Stimulated activated CD8-positive, alpha-beta memory T cell treated with anti-CD3 and anti-CD28 coated beads, Interleukin-12 subunit alpha, Interleukin-12 subunit beta, amount 100 ng/mL, for 24 hours (primary cell): ENCODE measurements around the gene AFG1L.
A peak's percentile ranks its signal among the peaks of the same experiment; 100 is the strongest.
"Not testable (repeated sequence)": the region's sequence is repeated elsewhere in the genome, so short reads cannot be mapped to it uniquely, and the experiment has no call there.

Experiments used
- DNase-seq: peaks from one replicate; pipeline ENCODE4 v3.0.0-alpha.2; 2020; ENCODE audit errors: extremely low read depth

Gene AFG1L

DNA sequence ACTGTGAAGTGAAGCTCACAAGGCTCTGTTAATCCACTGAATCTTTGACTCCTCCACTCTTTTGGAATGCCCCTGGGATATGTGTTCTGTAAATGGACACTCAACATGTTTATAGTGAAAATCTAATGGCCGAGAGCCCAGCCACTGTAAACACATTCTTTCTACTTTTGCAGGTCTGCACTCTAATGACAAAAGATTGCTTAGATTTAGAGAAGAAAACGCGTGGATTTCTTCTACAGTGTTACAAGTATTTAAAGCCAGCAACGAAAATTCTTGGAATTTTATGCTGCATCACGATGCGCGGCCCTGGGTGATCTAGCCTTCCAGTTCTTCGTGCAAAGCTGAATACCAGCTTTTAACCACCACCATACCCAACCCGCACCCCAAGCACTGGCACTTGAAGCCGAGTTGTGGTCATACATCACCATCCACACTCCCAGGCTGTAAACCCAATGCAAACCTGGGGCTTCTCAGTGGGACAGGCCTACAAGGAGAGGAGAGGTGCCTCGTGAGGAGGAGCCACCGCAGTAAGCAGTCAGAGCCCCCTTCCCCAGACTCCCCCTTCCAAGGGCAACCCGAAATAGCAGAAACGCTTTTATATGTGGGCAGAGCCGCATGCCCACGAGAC is 262.1 kb downstream of the AFG1L start:
- DNase-seq: no peak

DNA sequence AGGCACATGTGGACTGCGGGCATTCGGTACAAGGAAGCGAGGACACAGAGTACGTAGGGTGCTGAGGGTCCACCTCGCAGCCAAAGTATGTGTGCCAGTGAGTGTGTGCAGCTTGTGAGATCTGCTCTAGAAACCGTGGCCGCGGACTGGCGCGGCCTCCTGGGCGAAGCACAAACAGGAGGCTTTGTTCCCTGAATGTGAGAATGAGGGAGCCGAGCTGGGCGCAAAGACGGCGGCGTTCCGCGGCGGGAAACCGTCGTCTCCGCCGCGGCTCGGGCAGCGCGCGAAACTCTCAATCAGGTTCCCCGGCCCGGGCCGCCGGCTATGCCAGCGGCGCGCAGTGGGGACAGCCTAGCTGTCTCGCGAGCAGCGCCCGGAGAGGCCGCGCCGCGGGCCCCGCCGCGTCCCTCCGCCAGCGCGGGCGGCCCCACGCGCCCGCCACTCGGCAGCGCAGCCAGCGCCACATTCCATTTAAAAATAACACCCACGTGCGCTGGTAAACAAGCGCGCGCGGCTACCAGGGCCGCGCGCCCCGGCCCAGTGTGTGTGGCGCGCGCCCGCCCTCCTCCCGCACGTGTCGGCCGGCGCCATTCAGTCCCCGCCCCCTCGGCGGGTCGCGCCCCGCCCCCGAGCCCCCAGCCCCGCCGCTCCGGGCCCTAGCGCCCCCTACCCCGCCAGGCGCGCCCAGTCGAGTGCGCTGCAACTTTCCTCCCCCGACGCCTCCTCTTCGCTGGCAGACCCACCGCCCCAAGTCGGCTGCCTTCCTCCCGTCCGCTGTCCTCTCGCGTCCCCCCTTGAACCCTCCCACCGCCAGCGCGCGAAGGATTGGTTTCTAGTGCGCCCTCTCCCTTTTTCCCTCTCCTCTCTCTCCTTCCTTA is 262.9 kb downstream of the AFG1L start:
- DNase-seq: peak; percentile 51

DNA sequence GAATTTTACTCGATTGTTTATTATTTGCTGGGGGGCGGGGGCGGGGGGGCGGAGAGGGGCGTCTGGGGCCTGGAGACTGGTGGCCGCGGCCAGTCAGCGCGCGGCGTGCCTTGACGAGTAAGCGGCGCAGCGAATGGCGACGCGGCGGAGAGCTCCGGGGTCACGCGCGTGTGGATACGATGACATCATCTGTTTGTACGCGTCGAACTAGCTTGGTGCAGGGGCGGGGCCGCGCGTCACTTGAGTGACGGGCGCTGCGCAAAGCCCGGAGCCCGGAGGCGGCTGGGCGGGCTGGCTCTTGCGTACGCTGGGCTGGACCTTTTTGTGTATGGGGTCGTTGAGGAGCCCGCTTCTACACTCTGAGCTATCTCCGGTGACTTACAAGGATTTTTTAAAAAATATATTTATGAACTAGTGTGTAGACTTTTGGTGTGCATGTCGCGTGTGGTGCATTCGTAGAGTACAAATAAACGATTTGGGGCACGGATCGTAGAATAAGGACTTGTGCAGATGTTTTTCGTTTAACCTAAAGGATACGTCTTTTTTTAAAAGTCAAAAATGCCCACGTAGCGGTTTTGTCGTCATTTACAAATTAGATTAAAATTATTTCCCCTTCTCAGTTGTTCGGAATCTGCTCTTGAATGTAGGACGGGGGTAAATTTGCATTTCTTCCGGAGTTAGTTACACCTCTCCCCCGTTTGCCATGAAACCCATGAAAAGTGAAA is 263.7 kb downstream of the AFG1L start:
- DNase-seq: peak; percentile 89

DNA sequence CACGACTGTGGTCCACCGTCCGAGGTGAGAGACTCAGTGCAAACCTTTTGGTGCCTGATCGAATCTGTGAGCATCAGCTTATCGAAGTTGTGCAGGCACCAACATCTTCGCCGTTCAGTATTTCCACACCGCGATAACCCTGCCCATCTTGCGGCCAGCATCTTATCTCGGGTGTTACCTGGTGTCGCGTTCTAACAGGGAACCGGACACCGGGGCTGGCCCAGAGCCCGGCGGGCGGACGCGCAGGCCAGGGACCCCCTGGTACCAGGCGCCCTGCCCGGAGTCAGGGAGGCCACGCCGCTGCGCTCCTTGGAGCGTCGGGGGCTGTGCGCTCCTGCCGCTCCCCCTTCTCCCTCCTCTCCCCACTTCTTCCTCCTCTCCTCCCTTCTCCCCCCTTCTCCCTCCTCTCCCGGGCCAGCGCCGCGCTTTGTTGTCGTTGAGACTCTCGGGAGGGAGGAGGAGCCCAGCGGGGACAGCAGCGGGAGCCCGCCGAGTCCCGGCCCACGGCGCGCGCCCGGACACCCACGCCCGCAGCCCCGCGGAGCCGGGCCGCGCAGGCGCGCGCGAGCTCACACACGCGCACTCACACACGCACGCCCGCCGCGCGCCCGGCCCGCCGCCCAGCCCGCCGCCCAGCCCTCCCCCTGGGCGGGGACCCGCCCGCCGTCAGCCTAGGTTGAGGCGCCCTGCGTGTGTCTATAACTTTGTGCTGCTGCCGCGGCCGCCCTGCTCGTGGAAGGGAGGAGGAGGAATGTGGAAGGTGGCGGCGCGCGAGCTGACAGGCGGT is 264.4 kb downstream of the AFG1L start:
- DNase-seq: peak; percentile 63

DNA sequence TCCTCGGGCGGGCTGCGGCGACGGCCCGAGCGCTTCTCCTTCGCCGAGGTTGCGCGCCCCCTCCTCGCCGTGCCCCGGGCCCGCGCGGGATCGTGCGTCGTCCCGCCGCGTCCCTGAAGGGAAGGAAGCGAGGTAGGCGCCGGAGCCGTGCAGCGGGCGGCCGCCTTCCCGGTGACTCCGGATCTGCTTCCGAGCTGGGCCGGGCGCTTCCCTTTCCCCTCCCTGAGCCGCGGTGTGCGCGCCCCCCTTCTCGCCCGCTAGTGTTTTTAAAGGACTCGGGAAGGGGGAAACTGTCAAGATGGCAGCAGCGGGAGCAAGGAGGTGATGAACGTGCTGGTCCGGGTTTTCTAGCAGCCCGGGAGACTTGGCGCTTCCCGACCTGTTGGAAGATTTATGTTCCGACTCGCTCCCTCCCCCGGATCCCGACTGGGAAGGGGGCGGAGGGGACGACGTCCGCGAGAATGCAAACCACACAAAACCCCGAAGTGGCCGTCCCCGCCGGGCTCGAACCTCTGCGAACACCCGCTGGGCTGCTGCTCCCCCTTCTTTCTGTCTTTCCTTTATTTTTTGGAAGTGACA is 265.1 kb downstream of the AFG1L start:
- no peak for DNase-seq

DNA sequence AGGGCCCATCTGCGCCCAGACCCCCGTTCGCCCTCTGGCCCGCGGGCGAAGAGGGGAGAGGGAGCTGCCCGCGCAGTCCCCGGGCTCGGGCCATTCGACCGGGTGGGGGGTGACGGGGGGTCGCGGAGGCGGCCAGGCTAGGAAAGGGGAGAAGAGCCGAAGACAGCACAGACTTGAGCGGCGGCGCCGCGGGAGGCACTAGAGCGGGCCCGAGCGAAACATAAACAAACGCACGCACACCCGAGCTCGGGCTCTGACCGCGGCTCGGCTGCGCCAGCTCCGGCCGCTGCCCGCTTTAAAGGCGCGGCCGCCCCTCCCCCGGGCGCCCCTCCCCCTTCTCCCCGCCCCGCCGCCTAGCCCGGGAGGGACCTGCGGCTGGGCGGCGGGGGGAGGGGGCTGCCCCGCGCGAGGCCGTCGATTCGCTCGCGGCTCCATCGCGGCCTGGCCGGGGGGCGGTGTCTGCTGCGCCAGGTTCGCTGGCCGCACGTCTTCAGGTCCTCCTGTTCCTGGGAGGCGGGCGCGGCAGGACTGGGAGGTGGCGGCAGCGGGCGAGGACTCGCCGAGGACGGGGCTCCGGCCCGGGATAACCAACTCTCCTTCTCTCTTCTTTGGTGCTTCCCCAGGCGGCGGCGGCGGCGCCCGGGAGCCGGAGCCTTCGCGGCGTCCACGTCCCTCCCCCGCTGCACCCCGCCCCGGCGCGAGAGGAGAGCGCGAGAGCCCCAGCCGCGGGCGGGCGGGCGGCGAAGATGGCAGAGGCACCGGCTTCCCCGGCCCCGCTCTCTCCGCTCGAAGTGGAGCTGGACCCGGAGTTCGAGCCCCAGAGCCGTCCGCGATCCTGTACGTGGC is 265.8 kb downstream of the AFG1L start, which contains the start of gene FOXO3:
TSS of gene FOXO3 (plus strand) at position 455 of the 846 bp plus-strand sequence. CDS start at position 747, 292 bp downstream.
- DNase-seq: no peak

DNA sequence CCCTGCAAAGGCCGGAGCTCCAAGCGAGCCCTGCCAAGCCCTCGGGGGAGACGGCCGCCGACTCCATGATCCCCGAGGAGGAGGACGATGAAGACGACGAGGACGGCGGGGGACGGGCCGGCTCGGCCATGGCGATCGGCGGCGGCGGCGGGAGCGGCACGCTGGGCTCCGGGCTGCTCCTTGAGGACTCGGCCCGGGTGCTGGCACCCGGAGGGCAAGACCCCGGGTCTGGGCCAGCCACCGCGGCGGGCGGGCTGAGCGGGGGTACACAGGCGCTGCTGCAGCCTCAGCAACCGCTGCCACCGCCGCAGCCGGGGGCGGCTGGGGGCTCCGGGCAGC is 266.4 kb downstream of the AFG1L start:
- not testable (repeated sequence) for DNase-seq

DNA sequence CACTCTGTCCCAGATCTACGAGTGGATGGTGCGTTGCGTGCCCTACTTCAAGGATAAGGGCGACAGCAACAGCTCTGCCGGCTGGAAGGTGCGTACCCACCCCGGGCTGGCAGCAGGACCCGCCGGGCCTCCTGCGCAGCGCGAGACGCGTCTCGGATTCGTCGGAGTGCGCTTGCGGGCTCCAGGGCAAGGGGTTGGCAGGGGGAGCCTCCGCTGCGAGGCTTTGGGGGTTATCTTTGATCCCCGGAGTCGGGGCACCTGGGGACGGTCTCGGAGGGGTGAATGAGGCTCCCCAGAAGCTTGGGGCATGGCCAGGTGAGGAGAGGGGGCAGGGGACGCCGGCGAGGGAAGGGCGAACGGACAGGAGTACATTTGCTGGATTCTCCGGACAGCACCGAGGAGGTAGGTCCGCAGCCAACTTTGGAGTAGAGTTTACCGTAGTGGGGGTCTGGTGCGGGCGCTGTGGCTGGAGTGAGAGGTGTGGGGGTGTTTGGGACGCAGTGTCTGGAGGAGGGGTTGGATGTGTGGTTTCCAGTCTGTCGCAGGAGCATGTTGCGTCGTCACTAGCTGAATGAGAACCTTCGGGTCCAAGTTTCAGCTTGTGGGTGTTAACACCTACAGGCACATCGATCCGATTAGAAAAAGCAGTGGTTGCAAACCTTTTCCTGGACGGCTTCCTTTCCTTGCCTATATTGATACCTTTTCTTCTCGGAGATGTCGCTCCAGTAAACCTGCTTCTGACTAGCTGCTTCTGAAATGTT is 267.1 kb downstream of the AFG1L start:
- DNase-seq: no peak

DNA sequence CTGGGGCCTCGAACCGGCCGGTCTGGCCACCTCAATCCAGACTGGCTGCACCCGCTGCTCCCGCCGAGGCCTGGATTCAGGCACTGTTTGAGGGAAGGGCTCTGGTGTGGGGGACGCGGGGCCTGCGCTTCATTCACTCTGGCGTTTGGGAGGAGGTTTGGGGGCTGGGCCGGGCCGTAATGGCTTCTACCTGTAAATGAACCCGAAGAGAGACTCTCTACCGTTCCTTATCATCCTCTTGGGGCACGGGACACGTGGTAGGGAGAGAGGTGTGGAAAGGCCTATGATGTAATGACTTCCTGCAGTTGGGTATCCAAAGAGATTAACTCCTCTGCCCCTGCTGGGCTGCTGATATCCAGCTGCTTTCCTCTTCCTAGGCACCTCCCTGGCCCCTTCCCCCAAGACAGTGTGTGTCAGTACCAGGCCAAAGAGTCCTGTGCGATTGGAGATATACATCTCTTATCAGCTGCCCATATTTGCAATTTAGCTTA is 267.7 kb downstream of the AFG1L start:
- DNase-seq: no peak

DNA sequence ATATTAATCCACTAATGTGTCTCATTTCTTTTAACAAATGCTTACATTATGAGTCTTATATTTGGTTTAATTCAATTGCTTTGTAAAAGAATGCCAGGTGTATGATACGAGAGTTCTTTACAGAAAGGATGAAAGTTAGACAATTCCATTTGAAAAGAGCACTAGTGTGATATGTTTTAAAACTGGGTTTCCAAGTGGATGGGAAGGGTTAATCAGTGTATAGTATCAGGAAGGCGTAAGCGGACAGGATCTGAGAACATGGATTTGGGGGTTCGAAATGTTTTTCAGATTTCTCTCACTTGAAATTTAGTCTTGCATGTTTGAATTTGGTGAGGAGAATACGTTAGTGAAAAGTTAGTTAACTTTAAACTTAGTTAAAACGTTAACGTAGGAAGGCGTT is 268.4 kb downstream of the AFG1L start:
- DNase-seq: no peak

DNA sequence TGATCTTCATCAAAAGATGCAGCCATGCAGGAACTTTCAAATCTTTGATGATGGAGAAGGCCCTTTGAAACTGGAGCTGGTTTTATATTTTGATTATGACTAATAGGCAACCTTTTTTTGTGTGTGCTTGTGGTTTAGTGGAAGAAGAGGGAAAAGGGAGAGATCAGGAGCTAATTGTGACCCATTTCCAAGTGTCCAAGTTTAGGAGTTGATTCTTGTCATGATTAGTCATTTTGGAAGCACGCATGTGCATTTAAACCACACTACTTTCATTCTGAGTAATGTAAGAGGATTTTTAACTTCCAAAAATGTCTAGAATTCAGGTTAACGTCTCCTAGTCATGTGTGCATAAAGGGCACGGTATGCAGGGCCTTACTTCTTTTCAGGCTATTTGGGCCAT is 269.3 kb downstream of the AFG1L start:
- DNase-seq: no peak

DNA sequence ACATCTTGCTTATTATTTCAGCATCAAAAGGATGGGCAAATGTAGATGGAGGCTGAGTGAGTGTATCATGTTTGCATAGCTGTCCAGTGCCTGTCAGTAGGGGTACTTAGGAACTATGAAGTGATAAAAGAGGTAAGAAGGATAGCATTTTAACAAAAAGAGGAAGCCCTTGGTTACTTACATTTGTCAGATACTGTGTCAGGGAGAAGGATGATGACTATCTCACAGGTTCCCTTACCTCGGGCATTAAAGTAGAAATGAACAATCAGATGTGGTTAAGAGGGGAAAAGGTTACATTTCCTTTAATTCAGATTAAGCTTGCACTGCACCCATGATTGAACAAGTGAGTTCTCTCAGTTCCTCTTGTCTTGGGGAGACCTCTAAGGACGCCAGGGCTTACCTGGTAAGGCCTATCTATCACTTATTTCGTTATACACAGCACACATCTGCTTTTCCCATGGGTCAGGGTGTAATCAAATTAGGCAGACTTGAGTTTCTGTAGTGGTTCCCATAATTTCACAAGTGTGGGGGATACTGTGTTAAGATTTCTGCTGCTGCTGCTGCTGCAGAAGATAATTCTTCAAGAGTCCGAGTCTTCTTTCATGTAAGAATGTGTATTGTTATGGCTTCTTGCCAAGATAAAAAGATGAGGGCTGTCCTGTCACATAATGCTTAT is 270.4 kb downstream of the AFG1L start:
- no peak for DNase-seq

DNA sequence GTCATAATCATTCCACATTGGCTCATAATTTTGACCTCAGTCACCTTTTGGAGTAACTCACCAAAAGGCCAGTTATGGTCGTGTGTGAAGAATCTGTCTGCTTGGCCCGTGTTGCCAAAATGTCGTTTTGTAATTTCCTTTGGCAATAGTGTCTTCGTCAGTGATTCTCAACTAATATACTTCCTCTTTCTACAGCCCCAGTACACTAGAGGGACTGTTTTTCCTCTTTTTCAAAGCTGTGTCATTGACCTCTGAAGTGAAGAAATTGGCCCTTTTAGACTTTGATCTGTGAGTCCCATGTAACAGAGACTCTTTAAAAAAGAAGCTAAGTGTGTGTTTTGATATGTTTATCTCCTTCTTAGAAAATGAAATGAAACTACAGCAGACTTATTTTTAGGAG is 271.0 kb downstream of the AFG1L start:
- no peak for DNase-seq

DNA sequence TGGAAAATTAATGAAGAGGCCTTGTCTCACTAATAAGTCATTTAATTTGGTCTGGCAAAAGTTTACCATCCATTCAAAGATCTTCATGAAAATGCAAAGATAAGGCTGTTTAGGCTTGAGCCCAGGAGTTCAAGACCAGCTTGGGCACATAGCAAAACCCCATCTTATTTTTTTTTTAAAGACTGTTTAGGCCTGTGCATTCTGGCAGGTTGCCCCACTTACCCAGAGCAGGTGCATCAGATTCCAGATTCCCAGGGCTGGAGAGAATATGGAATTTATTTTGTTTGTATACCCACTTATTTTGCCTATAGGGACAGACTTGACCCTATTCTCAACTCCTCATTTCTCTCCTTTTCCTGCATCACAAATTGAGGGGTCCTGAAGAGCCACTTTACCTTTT is 271.6 kb downstream of the AFG1L start:
- no peak for DNase-seq

DNA sequence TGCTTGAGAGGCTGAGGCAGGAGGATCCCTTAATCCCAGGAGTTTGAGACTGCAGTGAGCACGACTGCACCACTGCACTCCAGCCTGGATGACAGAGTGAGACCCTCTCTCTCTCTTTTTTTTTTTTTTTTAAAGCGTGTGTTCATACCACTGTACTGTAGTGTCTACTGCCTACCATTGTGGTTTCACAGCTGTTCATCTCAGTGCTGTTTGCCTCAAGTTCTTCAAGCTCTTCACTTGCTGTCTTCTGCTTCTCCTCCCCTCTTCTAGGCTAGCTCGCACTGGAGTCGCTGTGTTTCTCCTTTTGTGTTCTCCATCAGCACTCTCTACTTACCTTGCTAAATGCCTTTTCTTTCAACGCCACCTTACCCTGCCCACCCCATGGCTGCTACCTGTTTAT is 273.2 kb downstream of the AFG1L start:
- DNase-seq: no peak

DNA sequence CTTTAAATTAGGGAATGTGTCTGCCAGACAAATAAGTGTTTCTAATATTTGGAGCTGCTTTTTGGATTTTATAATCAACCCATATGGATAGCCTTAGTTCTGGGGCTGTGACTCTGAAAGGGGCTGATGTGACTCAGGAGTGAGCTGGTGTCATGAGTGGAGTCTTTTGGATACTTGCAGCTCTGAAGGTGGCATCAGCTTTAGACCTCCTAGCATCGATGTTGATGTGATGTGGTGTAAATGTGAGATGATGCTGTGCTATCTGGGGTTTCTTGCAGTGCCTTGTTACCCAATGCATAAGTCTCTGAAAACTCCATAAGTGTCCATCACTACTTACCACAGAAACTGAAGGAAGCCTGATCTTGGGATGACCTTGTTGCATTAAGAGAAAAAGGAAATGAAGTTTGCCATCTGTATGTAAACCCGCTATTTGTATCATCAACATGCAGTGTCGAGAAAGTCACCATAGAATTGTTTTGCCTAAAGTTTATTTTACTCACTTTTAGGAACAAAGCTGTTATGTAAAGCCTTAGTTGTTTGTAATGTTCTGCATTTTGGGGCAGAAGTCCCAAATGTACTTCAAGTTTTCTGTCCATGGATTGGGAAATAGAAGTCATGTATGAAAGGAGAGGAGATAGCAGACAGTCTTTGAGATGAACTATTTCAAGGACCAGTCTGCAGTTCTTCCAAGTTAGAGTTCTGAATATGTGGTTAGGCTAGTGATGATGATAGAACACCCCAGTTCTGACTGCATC is 273.9 kb downstream of the AFG1L start:
- no peak for DNase-seq

DNA sequence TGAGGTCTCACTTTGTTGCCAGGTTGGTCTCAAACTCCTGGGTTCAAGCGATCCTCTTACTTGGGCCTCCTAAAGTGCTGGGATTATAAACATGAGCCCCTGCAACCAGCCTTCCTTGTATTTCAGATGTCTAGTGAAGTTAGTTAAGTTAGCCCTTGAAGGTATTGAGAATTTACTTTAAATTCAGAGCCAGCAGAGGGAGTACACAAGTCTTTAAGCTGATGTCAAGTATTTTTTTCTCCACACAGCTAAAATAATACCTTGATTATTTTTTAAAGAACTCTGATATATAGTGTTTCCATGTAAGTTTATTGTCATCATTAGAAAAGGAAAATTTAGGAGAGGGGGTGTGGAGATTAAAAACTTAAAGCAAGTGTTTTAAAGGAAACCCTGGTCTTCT is 275.7 kb downstream of the AFG1L start:
- no peak for DNase-seq

DNA sequence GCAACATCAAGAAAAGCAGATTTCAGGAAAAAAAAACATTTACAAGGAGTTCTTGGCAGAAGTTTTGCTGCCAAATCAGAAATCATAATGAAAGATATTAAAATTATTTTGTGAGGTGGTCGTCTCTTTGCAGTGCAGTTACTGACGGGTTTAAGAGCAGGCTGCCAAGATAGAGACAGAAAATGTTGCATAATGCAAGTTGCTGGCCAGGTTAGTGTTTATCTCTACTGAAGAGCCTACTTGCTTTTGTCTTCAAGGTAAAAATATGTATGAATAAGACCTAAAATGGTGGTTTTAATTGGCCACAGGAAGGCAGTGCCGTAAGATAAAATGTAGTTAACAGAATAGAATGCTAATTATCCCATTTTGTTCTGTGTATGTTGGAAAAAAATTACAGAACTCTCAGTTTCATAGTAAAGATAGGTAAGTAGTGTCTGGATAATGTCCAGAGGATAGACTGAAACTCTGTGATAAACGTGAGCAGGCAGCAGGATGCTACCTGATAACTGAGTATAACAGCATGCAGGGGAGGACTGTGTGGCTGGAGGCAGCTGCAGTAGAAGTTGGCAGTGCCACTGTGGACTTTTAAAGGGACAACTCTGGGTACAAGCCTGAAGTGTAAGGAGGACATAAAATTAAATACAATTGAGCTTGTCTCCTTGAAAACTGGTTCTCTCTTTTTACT is 279.7 kb downstream of the AFG1L start:
- DNase-seq: no peak
